Mesenchymal stem cell (in vitro differentiated cells and primary cell): ENCODE data around the gene FAM222A.

ENCODE experiments used
- DNase-seq: peaks from one replicate; pipeline ENCODE4 v3.0.0-alpha.2; 2013
- H2AFZ ChIP-seq: one replicate; pipeline ENCODE4 v1.6.1; 2013; ENCODE audit warnings: low read depth, mild to moderate bottlenecking, control low read depth, inconsistent platforms, low read length, moderate library complexity
- H2AK5ac ChIP-seq: 2 replicates; pipeline ENCODE4 v1.6.1; 2013; ENCODE audit warnings: low read length, moderate library complexity, mild to moderate bottlenecking, inconsistent platforms; ENCODE audit not compliant: severe bottlenecking
- H2BK120ac ChIP-seq: one replicate; pipeline ENCODE4 v1.6.1; 2013; ENCODE audit warnings: low read depth, mild to moderate bottlenecking, inconsistent platforms, low read length, moderate library complexity
- H2BK12ac ChIP-seq, 2 experiments: one replicate each; pipeline ENCODE4 v1.6.1; 2013; ENCODE audit warnings: inconsistent platforms in 2 of 2, low read length in 2 of 2, mild to moderate bottlenecking in 2 of 2, moderate library complexity in 2 of 2, control low read depth in 1 of 2
- H2BK15ac ChIP-seq: one replicate; pipeline ENCODE4 v1.6.1; 2013; ENCODE audit warnings: mild to moderate bottlenecking, low read depth, inconsistent platforms; ENCODE audit not compliant: poor library complexity, severe bottlenecking
- H2BK5ac ChIP-seq: 2 replicates; pipeline ENCODE4 v1.6.1; 2013; ENCODE audit warnings: low read depth, mild to moderate bottlenecking, low read length, control low read depth, inconsistent platforms; ENCODE audit not compliant: poor library complexity, severe bottlenecking
- H3K14ac ChIP-seq, 2 experiments: one replicate each; pipeline ENCODE4 v1.6.1; 2013; ENCODE audit warnings: inconsistent platforms in 2 of 2, low read length in 2 of 2, control low read depth in 1 of 2, mild to moderate bottlenecking in 1 of 2, moderate library complexity in 1 of 2
- H3K18ac ChIP-seq, 2 experiments: one replicate each; pipeline ENCODE4 v1.6.1; 2013; ENCODE audit warnings: inconsistent platforms in 2 of 2, low read length in 2 of 2, control low read depth in 1 of 2, low read depth in 1 of 2, mild to moderate bottlenecking in 1 of 2
- H3K23ac ChIP-seq, 2 experiments: one replicate each; pipeline ENCODE4 v1.6.1; 2013; ENCODE audit warnings: inconsistent platforms in 2 of 2, low read length in 2 of 2, mild to moderate bottlenecking in 2 of 2, moderate library complexity in 2 of 2, control low read depth in 1 of 2
- H3K27ac ChIP-seq: 2 replicates; pipeline ENCODE4 v1.5.1; 2013; ENCODE audit warnings: mild to moderate bottlenecking, moderate library complexity, low read length, control low read depth, inconsistent platforms; ENCODE audit not compliant: poor library complexity, severe bottlenecking
- H3K27me3 ChIP-seq, 2 experiments: 2 replicates each; pipeline versions ENCODE4 v1.6.1 to v1.7.0; 2013; ENCODE audit warnings: low read length in 2 of 2, mild to moderate bottlenecking in 2 of 2, moderate library complexity in 2 of 2, control low read depth in 1 of 2, inconsistent platforms in 1 of 2; ENCODE audit not compliant: control insufficient read depth in 1 of 2, insufficient read depth in 1 of 2
- H3K36me3 ChIP-seq, 2 experiments: 2 replicates each; pipeline versions ENCODE4 v1.6.1 to v1.7.0; 2013; ENCODE audit warnings: low read length in 2 of 2, control low read depth in 1 of 2, inconsistent platforms in 1 of 2, low read depth in 1 of 2, mild to moderate bottlenecking in 1 of 2; ENCODE audit not compliant: insufficient read depth in 2 of 2, control insufficient read depth in 1 of 2
- H3K4ac ChIP-seq, 2 experiments: one replicate each; pipeline ENCODE4 v1.6.1; 2013; ENCODE audit warnings: inconsistent platforms in 2 of 2, low read length in 2 of 2, mild to moderate bottlenecking in 2 of 2, moderate library complexity in 2 of 2, control low read depth in 1 of 2, low read depth in 1 of 2
- H3K4me1 ChIP-seq: 2 replicates; pipeline ENCODE4 v1.6.1; 2013; ENCODE audit warnings: low read depth, low read length, control low read depth; ENCODE audit not compliant: control insufficient read depth, insufficient read depth
- H3K4me2 ChIP-seq: 2 replicates; pipeline ENCODE4 v1.6.1; 2013; ENCODE audit warnings: low read length, mild to moderate bottlenecking, inconsistent platforms; ENCODE audit not compliant: poor library complexity, severe bottlenecking
- H3K4me3 ChIP-seq, 2 experiments: 2 replicates each; pipeline versions ENCODE4 v1.5.1 to v1.7.0; 2013; ENCODE audit warnings: low read length in 2 of 2, mild to moderate bottlenecking in 2 of 2, control low read depth in 1 of 2, low read depth in 1 of 2; ENCODE audit not compliant: insufficient read depth in 1 of 2
- H3K79me1 ChIP-seq: replicated peaks from 2 replicates; pipeline ENCODE4 v1.6.1; 2013; ENCODE audit warnings: mild to moderate bottlenecking, control low read depth, low read length, inconsistent platforms; ENCODE audit not compliant: poor library complexity, severe bottlenecking
- H3K9ac ChIP-seq: 2 replicates; pipeline ENCODE4 v1.7.0; 2013; ENCODE audit warnings: mild to moderate bottlenecking, low read length, moderate library complexity
- H3K9me3 ChIP-seq: 2 replicates; pipeline ENCODE4 v1.7.0; 2013; ENCODE audit warnings: mild to moderate bottlenecking, low read length; ENCODE audit not compliant: control insufficient read depth
- H4K8ac ChIP-seq: one replicate; pipeline ENCODE4 v1.6.1; 2013; ENCODE audit warnings: inconsistent platforms, mild to moderate bottlenecking, low read length, moderate library complexity
- H4K91ac ChIP-seq: one replicate; pipeline ENCODE4 v1.6.1; 2013; ENCODE audit warnings: mild to moderate bottlenecking, low read length, inconsistent platforms
- WGBS: methylation state at CpG from one replicate; pipeline ENCODE4 v1.1.7; 2013; ENCODE audit warnings: mixed read lengths; 5-methylcytosine and 5-hydroxymethylcytosine counted together

FAM222A gene

DNA sequence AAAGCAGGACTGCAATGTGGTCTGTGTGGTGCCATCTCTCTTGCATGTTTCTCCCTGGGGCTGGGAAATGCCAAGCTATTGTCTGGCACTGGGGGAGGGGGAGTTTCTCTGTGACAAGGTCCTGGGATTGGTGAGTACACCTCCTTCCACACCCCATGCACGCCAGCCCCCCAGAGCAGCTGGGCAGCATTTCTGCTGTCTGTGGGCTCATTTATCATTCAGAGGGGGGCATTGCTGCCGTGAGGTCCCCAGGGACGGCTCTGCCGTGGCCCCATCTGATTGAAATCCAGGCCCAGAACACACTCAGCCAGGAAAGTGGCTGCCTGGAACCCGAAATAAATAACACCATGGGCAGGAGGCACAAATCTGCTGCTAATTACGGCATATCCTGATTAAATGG lies 12.6 kb upstream of the FAM222A start:
- no peak overlapping the region for H3K9ac ChIP-seq
- H3K4me2 ChIP-seq: no peak overlapping the region
- H2BK12ac ChIP-seq: no peak overlapping the region
- H3K4ac ChIP-seq: no peak overlapping the region
- no peak overlapping the region for H2BK15ac ChIP-seq
- DNase-seq: no peak
- no peaks in the 10 kb centered on the region for H3K79me1 ChIP-seq
- H4K8ac ChIP-seq: no peak overlapping the region
- no peak overlapping the region for H2BK5ac ChIP-seq
- H2AFZ ChIP-seq: no peak overlapping the region
- no peak overlapping the region for H3K27ac ChIP-seq
- H3K14ac ChIP-seq: no peak overlapping the region
- H3K9me3 ChIP-seq: no peaks in the 10 kb centered on the region
- no peak overlapping the region for H2AK5ac ChIP-seq
- no peak overlapping the region for H3K23ac ChIP-seq
- 60% methylated on average over 6 of the region's 6 CpGs for WGBS
- H3K4me1 ChIP-seq: peaks cover 4% of the 10 kb centered on the region
- no peak overlapping the region for H3K18ac ChIP-seq
- peaks cover 0 to 40% of the 10 kb centered on the region in 2 experiments for H3K27me3 ChIP-seq
- H4K91ac ChIP-seq: no peak overlapping the region
- H3K36me3 ChIP-seq: no peaks in the 10 kb centered on the region
- H3K4me3 ChIP-seq: no peak overlapping the region
- no peak overlapping the region for H2BK120ac ChIP-seq

DNA sequence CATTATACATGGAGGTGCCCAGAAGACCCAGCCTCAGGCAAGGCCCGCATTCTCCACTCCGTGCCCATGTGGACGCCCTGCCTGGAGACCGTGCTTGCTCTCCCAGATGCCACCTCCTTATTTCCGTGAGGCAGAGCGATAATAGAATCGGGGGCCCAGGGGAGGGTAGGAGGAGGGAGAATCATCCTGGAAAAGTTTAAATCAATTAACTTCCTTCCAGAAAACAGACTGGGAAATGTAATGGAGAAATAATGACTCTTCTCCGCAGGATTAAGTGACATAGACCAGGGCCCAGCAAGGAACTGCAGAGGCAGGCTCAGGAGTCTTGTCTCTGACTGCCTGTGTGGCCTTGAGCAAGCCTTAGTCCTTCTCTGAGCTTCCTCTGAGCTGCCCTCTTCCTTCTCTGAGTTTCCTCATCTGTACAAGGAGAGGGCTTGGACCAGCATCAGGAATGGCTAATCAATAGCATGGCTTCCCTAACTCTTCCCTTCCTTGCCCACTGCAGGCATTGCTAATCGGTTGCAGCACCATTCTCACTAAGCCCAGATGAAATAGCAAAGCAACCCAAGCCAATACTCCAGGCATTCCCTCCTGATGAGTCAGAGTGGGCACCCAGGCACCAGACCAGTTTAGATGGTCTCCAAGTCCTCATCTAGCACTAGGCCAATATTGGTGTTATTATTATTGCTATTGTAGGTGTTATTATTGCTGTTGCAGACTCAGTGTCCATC lies 11.3 kb upstream of the FAM222A start:
- H2BK5ac ChIP-seq: no peak overlapping the region
- H3K14ac ChIP-seq: no peak overlapping the region
- no peak overlapping the region for H4K8ac ChIP-seq
- no peak overlapping the region for H4K91ac ChIP-seq
- no peak overlapping the region for H2AFZ ChIP-seq
- H2AK5ac ChIP-seq: no peak overlapping the region
- H3K27ac ChIP-seq: no peak overlapping the region
- H3K4me3 ChIP-seq: no peak overlapping the region
- no peak overlapping the region for H3K9ac ChIP-seq
- WGBS: 95% methylated on average over 8 of the region's 9 CpGs
- no peak overlapping the region for H2BK12ac ChIP-seq
- no peak for DNase-seq
- no peak overlapping the region for H3K4me2 ChIP-seq
- no peak overlapping the region for H2BK15ac ChIP-seq
- H2BK120ac ChIP-seq: no peak overlapping the region
- no peak overlapping the region for H3K4ac ChIP-seq
- no peaks in the 10 kb centered on the region for H3K79me1 ChIP-seq
- no peak overlapping the region for H3K18ac ChIP-seq
- no peaks in the 10 kb centered on the region for H3K4me1 ChIP-seq
- H3K36me3 ChIP-seq: no peaks in the 10 kb centered on the region
- no peaks in the 10 kb centered on the region for H3K9me3 ChIP-seq
- H3K27me3 ChIP-seq: peaks cover 6 to 50% of the 10 kb centered on the region in 2 experiments
- no peak overlapping the region for H3K23ac ChIP-seq

DNA sequence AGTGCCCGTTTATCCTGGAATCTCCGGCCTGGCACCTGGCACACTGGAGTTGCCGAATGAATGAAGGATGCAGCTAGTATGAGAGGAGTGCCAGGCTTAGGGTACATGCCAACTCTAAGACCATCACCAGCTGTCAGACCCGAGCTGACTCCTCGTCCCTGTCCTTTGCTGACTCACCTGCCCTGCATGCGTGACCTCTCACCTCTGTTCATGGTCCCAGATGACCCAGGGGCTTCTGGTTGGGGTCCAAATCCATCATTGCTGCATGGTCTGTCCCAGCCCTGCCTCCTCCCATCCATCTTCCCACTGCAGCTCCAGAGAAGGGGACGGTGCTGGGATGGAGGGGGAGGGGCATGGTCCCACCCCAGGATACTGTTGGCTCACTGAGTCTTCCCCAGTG lies 9.9 kb upstream of the FAM222A start:
- Histone ChIP-seq H3K18ac (no peak overlapping the region), H2BK15ac (no peak overlapping the region), H3K23ac (no peak overlapping the region), H3K36me3 (no peaks in the 10 kb centered on the region), H3K14ac (no peak overlapping the region), H2BK5ac (no peak overlapping the region), H3K4me3 (peak overlapping the region in 1 of 2 experiments; percentile 1), H2BK120ac (no peak overlapping the region), H3K4me2 (no peak overlapping the region), H2BK12ac (no peak overlapping the region), H4K8ac (no peak overlapping the region), H3K27ac (no peak overlapping the region), H3K4ac (no peak overlapping the region), H2AFZ (no peak overlapping the region), H3K79me1 (no peaks in the 10 kb centered on the region), H3K4me1 (no peaks in the 10 kb centered on the region), H3K9ac (no peak overlapping the region), H3K9me3 (no peaks in the 10 kb centered on the region), H3K27me3 (peaks cover 9 to 61% of the 10 kb centered on the region in 2 experiments), H4K91ac (no peak overlapping the region), H2AK5ac (no peak overlapping the region)
- DNase-seq: no peak
- 80% methylated on average over 6 of the region's 7 CpGs for WGBS

DNA sequence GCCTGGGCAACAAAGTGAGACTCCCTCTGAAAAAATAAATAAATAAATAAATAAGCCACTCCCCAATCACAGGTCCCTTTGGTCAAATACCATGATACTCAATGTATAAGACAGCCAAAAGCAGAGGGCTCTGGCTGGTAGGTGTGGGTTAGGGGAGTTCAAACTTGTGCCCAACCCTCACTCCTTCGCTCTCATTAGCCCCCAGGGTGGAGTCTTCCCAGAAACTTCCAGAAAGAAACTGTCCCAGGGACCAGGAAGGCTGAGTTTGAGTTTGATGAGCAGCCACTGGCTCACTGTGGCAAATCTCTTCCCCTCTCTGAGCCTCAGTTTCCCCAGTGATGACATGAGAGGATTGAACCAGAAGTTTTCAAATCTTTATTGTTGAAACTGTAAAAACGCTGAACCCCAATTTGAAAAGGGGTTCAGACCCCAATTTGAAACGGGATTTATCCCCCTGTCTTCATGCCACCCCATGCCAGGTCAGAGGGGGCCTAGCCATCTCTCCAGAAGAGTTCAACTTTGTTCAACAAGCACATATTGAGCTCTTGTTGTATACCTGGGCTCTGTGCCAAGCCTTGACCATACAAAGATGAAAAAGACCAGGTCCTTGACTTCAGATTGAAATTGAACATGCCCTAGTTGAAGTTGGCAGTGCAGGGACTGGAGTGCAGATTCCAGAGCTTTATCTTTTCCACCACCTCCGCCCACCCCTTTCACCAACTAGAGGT lies 9.1 kb upstream of the FAM222A start:
- H3K9me3 ChIP-seq: no peaks in the 10 kb centered on the region
- H2AFZ ChIP-seq: no peak overlapping the region
- no peak overlapping the region for H4K8ac ChIP-seq
- no peak overlapping the region for H3K18ac ChIP-seq
- H2BK120ac ChIP-seq: no peak overlapping the region
- no peak overlapping the region for H2BK15ac ChIP-seq
- no peak overlapping the region for H3K14ac ChIP-seq
- H3K9ac ChIP-seq: no peak overlapping the region
- H2BK5ac ChIP-seq: no peak overlapping the region
- no peak overlapping the region for H3K4me2 ChIP-seq
- H3K4me1 ChIP-seq: no peaks in the 10 kb centered on the region
- H3K27ac ChIP-seq: no peak overlapping the region
- 73% methylated on average over 3 of the region's 4 CpGs for WGBS
- no peak overlapping the region for H3K23ac ChIP-seq
- H3K79me1 ChIP-seq: no peaks in the 10 kb centered on the region
- H3K36me3 ChIP-seq: no peaks in the 10 kb centered on the region
- H2BK12ac ChIP-seq: no peak overlapping the region
- peaks cover 9 to 67% of the 10 kb centered on the region in 2 experiments for H3K27me3 ChIP-seq
- DNase-seq: no peak
- H3K4me3 ChIP-seq: no peak overlapping the region
- no peak overlapping the region for H3K4ac ChIP-seq
- no peak overlapping the region for H2AK5ac ChIP-seq
- no peak overlapping the region for H4K91ac ChIP-seq
